Bronchial epithelial cell (primary cell): ENCODE measurements around the gene NUDT14. TPM values are rescaled to one million over a fixed set of nuclear protein-coding genes. Genes with fewer than 3 reads are reported as not detected.
A peak's percentile ranks its signal among the peaks of the same experiment; 100 is the strongest.

Experiments
- DNase-seq: peaks from one replicate; pipeline ENCODE4 v3.0.0-alpha.2; 2010; ENCODE audit warnings: low read depth
- FAIRE-seq: peaks from 2 replicates; lab custom pipeline; 2011; peaks lifted over from hg19 to GRCh38; lab: Jason Lieb, UNC
- H3K27me3 ChIP-seq: 2 replicates; pipeline ENCODE4 v1.5.1; 2011; ENCODE audit warnings: low read length; ENCODE audit not compliant: control insufficient read depth, insufficient read depth
- H3K36me3 ChIP-seq: 2 replicates; pipeline ENCODE4 v1.5.1; 2011; ENCODE audit warnings: low read length; ENCODE audit not compliant: control insufficient read depth, insufficient read depth
- H3K4me3 ChIP-seq: 2 replicates; pipeline ENCODE4 v1.5.1; 2011; ENCODE audit warnings: mild to moderate bottlenecking, low read depth, low read length, control low read depth
- total RNA-seq: library from RNA; depleted of rRNA; stranded (reverse); fragments of >200 nt; gene quantifications from 2 replicates; pipeline ENCODE4 v1.2.1, GENCODE V29; 2014
- TF ChIP-seq, protein P1 (sequence below): IDR thresholded peaks from 2 replicates; pipeline ENCODE4 v1.5.1; 2011; ENCODE audit warnings: mild to moderate bottlenecking, moderate library complexity, low read length, control low read depth, inconsistent platforms; ENCODE audit not compliant: insufficient read depth, severe bottlenecking

NUDT14 gene
- total RNA-seq, 1 donor from 2014 or later: 31.9 TPM

- no peak for FAIRE-seq
- peaks cover 4% of the 10 kb centered on the region for H3K27me3 ChIP-seq
- no peak overlapping the region for H3K4me3 ChIP-seq
- no peaks in the 10 kb centered on the region for H3K36me3 ChIP-seq
- TF ChIP-seq, protein P1, sequence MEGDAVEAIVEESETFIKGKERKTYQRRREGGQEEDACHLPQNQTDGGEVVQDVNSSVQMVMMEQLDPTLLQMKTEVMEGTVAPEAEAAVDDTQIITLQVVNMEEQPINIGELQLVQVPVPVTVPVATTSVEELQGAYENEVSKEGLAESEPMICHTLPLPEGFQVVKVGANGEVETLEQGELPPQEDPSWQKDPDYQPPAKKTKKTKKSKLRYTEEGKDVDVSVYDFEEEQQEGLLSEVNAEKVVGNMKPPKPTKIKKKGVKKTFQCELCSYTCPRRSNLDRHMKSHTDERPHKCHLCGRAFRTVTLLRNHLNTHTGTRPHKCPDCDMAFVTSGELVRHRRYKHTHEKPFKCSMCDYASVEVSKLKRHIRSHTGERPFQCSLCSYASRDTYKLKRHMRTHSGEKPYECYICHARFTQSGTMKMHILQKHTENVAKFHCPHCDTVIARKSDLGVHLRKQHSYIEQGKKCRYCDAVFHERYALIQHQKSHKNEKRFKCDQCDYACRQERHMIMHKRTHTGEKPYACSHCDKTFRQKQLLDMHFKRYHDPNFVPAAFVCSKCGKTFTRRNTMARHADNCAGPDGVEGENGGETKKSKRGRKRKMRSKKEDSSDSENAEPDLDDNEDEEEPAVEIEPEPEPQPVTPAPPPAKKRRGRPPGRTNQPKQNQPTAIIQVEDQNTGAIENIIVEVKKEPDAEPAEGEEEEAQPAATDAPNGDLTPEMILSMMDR: no peak
- peak; percentile 53 for DNase-seq
Measured at GRCh38 chr14:105204206-105204930, 23.3 kb upstream of the NUDT14 start.

DNA sequence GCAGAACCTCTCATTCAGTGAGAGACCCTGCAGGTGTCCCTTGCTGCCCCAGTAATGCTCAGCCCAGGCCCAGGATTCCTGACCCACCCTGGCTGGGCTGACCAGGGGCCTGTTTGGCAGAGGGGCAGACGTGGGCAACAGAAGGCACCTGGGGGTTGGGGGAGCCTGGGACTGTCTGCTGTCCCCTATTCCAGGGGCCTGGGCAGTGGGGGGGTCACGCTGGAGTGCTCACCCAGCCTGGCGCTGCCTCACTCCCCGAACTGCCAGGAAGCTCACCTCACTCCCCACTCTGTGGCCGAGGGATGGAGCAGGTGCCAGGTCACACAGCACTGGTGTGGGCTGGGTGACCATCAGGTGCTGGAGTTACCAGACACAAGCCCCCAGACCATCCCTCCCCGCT is 22.6 kb upstream of the NUDT14 start:
- TF ChIP-seq, protein P1: no peak
- no peak overlapping the region for H3K4me3 ChIP-seq
- H3K27me3 ChIP-seq: peaks cover 4% of the 10 kb centered on the region
- H3K36me3 ChIP-seq: no peaks in the 10 kb centered on the region
- FAIRE-seq (no peak), DNase-seq (no peak)

DNA sequence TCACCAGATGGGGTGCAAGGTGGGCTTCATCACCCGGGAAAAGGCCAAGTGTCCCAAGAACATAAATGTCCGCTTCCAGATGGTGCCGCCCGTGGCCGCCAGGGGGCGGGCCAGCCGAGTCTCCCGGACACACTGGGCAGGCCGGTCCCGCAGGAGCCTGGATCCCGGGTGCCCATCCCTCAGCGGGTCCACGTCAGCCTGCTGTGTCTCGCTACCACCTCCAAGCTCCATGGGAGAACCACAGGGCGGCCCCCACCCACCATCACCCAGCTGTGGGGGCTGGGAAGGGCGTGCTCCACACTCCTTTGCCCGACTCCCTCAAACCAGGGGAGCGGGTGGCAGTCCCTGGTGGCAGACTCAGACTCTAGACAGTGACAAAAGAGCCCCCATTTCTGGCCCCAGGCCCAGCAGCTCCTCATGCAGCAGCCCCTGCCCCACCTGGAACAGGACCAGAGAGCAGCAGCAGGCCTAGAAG is 22.0 kb upstream of the NUDT14 start:
- DNase-seq (peak; percentile 36), FAIRE-seq (no peak)
- Histone ChIP-seq H3K36me3 (no peaks in the 10 kb centered on the region), H3K27me3 (peaks cover 8% of the 10 kb centered on the region), H3K4me3 (no peak overlapping the region)
- TF ChIP-seq, protein P1: peak; percentile 94

GRCh38 chr14:105201925-105202513 is 20.9 kb upstream of the NUDT14 start:
- H3K27me3 ChIP-seq: peaks cover 16% of the 10 kb centered on the region

GRCh38 chr14:105201156-105201924 is 20.2 kb upstream of the NUDT14 start:
- H3K27me3 ChIP-seq: peaks cover 19% of the 10 kb centered on the region
- no peak overlapping the region for H3K4me3 ChIP-seq
- no peaks in the 10 kb centered on the region for H3K36me3 ChIP-seq
- TF ChIP-seq, protein P1: no peak
- no peak for DNase-seq
- no peak for FAIRE-seq

More at GRCh38 chr14:105201925-105202513, 20.9 kb upstream of the NUDT14 start:
- TF ChIP-seq, protein P1: no peak
- Histone ChIP-seq H3K36me3 (no peaks in the 10 kb centered on the region), H3K4me3 (no peak overlapping the region)
- FAIRE-seq (no peak), DNase-seq (no peak)
